GM10248 (cell line): ENCODE results near the gene RAB37.

ENCODE experiments used
- CTCF ChIA-PET: fragments of 300-600 bp; sonication (Branson Sonifier 250); formaldehyde crosslinking; extraction: SDS; loops from one replicate; lab custom pipeline; 2021; ENCODE audit warnings: antibody characterized with exemption; lab: Yijun Ruan, JAX
- POLR2A ChIA-PET: fragments of 350-650 bp; sonication (Branson Sonifier 250); formaldehyde crosslinking; extraction: SDS; loops from one replicate; lab custom pipeline; 2020; ENCODE audit warnings: antibody characterized with exemption; lab: Yijun Ruan, JAX
- DNase-seq: peaks from one replicate; pipeline ENCODE4 v3.0.0; 2012; ENCODE audit errors: extremely low spot score
- TF ChIP-seq, protein P1 (sequence below): IDR thresholded peaks from 2 replicates; pipeline ENCODE4 v1.5.1; 2012; ENCODE audit warnings: mild to moderate bottlenecking, low read depth; ENCODE audit errors: extremely low read depth, missing control alignments, control extremely low read depth

RAB37 gene

DNA sequence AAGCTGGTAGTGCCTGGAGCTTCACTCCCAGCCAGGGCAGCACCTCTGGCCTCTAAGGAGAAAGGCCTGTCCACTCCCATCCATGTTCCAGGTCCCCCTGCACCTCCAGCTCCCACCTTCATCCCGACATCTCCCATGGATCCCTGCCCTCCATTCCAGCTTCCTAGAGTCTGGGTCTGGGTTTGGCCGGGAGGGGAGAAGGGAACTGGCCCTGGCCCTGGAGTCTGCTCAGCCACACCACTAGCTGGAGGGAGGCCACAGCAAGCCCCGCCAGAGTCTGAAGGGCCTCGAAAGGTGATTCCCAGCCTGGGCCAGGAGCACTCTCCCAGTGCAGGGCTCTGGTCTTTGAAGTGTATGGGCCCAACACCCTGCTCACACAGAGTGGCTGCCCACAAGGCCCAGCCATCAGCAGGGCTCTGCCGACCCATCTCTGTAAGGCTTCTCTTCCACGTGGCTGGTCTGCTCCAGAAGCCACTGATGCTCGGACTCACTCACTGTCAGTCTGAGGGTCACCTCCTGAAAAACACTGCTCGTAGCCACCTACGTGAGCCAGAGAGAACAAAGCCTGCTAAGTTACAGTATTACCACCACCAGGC is 34.4 kb downstream of the RAB37 start:
- POLR2A ChIA-PET: interaction anchor here (0.9 to 1.0 kb wide), 2 partner anchors 11 to 22 kb away, joined by 3 read pairs; no protein-coding TSS in a partner anchor
- no peak for DNase-seq
- TF ChIP-seq, protein P1, sequence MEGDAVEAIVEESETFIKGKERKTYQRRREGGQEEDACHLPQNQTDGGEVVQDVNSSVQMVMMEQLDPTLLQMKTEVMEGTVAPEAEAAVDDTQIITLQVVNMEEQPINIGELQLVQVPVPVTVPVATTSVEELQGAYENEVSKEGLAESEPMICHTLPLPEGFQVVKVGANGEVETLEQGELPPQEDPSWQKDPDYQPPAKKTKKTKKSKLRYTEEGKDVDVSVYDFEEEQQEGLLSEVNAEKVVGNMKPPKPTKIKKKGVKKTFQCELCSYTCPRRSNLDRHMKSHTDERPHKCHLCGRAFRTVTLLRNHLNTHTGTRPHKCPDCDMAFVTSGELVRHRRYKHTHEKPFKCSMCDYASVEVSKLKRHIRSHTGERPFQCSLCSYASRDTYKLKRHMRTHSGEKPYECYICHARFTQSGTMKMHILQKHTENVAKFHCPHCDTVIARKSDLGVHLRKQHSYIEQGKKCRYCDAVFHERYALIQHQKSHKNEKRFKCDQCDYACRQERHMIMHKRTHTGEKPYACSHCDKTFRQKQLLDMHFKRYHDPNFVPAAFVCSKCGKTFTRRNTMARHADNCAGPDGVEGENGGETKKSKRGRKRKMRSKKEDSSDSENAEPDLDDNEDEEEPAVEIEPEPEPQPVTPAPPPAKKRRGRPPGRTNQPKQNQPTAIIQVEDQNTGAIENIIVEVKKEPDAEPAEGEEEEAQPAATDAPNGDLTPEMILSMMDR: no peak
- CTCF ChIA-PET: interaction anchor here (0.6 to 8.2 kb wide), 32 partner anchors 8 to 862 kb away, joined by 3 to 88 read pairs (median 4); partner anchors contain the start of genes RAB37 and SMIM5

DNA sequence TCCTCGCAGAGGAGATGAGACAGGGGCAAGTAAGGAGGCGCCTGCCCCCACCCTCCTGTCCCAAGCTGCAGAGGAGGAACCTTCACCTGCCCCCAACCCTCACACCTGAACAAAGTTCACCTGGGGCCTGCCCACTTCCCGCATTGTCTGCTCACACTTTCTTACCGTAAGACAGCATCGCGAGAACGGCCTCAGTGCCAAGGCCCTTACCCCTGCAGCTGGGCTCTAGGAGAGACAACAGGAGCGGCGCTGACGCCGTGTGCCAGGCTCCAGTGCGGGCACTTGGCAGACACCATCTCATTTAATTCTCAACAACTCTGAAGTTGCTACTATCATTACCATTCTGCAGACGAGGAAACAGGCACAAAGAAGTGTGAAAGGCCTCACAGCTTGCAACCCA is 35.0 kb downstream of the RAB37 start:
- no peak for DNase-seq
- POLR2A ChIA-PET: interaction anchor here (1.4 kb wide), 1 partner anchor 23 kb away, joined by 3 read pairs; no protein-coding TSS in a partner anchor
- TF ChIP-seq, protein P1: no peak
- CTCF ChIA-PET: interaction anchor here (2.1 to 8.2 kb wide), 5 partner anchors 10 to 114 kb away, joined by 7 to 88 read pairs (median 69); no protein-coding TSS in a partner anchor

DNA sequence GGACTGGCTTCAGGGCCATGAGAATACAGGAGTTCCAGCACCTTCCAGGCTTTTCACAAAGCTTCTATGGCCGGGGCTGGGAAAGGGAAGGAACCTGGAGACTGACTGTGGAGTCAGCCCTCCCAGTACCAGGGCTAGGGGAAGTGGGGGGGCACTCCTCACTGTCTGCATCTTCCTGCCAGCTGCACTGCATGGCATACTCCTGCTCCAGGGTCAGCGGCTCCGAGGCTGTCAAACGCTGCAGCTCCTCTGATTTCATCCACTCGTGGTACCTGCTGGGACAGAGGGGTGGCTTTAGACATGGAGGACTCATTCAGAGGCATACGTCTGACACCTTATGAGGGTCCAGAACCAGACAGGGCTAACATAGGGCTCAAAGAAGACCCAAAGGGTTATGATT is 36.4 kb downstream of the RAB37 start:
- ChIA-PET CTCF (interaction anchor here (1.8 to 11.5 kb wide), 5 partner anchors 18 to 116 kb away, joined by 6 to 143 read pairs (median 23); partner anchors contain the start of gene RAB37), POLR2A (interaction anchor here (1.4 kb wide), 1 partner anchor 24 kb away, joined by 3 read pairs; no protein-coding TSS in a partner anchor)
- TF ChIP-seq, protein P1: no peak
- DNase-seq: no peak

DNA sequence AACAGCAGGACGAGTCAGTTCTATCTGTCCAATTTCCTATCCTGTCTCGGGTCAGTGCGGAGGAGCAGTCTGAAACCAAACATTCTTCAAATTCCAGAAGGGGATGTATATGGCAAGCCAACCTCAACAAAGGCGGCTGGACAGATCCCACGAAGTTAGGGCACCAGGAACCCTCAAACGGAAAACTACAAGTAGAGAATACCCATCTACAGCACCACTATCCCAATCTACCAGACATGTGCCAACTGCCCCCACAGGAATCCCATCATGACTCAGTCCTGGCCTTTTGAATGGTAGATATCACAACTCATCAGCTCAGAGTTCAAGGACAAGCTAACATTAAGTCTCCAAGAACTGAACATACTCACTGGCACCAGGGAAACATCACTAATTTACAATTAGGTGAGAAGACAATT is 36.8 kb downstream of the RAB37 start:
- TF ChIP-seq, protein P1: no peak
- DNase-seq: no peak
- CTCF ChIA-PET: interaction anchor here (1.8 to 11.5 kb wide), 5 partner anchors 18 to 117 kb away, joined by 6 to 143 read pairs (median 23); partner anchors contain the start of gene RAB37
- POLR2A ChIA-PET: interaction anchor here (0.6 kb wide), 1 partner anchor 11 kb away, joined by 6 read pairs; no protein-coding TSS in a partner anchor

DNA sequence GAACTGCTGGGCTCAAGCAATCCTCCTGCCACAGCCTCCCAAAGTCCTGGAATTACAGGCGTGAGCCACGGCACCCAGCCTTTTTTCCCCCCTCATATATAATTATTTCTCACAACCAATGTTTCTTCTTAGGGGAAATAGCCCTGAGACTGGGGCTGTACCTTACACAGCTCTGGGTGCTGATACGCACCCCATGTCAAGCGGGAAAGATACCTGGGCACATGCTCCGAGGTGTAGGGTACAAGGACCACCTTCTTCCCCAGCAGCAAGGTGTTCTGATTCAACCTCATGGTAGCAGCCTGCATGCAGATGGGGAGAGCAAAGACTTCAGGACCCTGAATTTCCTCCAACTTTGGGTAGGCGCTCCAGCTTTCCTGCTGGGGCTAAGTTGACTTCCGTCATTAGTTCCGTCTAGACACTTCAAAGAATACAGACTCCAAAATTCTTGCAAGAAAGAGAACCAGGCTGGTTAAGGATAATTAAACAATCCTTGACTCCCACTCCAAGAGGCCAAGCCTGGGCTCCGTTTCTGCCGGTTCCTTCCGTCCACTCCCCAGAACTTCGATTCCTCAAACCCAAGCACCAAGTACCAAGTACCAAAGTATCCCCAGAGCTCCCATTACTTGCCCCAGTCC is 38.5 kb downstream of the RAB37 start:
- TF ChIP-seq, protein P1: no peak
- no peak for DNase-seq
- ChIA-PET POLR2A (no interaction called here), CTCF (interaction anchor here (1.1 to 11.5 kb wide), 6 partner anchors 16 to 118 kb away, joined by 4 to 143 read pairs (median 20); partner anchors contain the start of gene RAB37)

DNA sequence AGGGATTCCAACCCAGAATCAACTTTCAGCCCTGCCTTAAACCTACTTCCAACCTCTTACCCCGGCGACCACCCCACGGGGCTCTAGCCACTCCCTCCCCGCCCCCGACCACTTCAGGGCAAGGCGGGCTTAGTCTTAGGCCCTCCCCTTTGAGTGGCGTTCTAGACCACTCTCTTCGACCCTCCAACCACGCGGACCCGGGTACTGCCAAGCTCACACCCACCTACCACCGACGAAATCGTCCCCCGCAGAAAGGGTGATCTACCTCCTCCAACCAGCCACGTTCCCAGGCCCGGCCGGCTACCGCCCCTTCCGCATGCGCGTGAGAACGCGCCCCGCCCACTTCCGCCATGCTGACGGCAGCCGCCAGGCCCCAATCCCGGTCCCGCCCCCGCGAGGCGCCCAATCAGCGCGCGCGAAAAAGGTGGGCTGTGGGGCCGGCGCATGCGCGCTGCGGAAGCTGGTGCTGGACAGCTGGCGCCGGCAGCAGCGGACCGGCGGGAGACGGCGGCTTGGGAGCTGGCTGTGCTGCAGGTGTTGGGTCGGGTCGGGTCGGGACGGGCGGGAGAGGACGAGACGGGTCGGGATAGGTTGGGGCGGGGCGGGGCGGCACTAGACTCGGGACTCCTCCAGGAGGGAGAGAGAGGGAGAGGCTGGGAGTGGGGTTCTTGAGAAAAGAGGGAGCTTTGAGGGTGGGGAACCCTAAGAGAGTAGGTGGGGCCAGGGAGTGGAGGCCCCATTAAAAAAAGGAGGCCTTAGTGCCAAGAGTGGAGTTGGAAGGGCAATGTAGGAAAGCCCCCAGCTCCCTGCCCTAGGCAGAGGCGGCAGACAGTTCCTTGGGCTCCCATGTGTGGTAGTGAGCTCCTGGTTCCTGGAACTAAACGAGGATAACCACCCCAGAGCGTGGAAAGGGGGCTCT is 39.2 kb downstream of the RAB37 start, which contains the start of gene NAT9:
Gene NAT9 (minus strand): TSS at position 302 of the 919 bp plus-strand sequence. CDS start 647 bp downstream, outside the sequence.
- TF ChIP-seq, protein P1: no peak
- ChIA-PET CTCF (interaction anchor here (0.9 to 11.5 kb wide), 8 partner anchors 16 to 119 kb away, joined by 3 to 143 read pairs (median 10); partner anchors contain the start of gene RAB37), POLR2A (interaction anchor here (0.6 kb wide), 1 partner anchor 734 kb away, joined by 4 read pairs; no protein-coding TSS in a partner anchor)
- DNase-seq: peak; percentile 100
